HS-5 (cell line): ENCODE measurements around the gene POP4.
"Not testable (repeated sequence)": the region's sequence is repeated elsewhere in the genome, so short reads cannot be mapped to it uniquely, and the experiment has no call there.

ENCODE experiments used
- DNase-seq: peaks from one replicate; pipeline ENCODE4 v3.0.0-alpha.2; 2012; ENCODE audit warnings: low read depth

Gene POP4

DNA sequence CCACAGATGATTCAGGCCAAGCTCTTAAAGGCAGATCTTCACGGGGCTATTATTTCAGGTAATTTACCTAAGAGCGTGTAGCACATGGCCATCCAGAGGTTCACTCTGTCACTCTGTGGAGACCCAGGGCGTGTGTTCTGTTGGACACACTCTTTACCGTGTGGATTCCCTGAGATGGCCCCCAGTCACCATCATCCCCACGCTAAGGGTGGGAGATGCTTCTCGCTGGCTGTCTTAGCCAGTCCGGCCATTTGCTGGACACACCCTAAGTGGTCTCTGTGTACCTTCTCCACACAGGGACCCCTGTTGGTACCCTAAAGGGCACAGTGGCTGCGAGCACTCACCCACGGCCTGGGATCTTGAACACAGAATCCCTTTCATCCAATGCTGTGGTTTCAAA is 6.0 kb downstream of the POP4 start:
- no peak for DNase-seq

DNA sequence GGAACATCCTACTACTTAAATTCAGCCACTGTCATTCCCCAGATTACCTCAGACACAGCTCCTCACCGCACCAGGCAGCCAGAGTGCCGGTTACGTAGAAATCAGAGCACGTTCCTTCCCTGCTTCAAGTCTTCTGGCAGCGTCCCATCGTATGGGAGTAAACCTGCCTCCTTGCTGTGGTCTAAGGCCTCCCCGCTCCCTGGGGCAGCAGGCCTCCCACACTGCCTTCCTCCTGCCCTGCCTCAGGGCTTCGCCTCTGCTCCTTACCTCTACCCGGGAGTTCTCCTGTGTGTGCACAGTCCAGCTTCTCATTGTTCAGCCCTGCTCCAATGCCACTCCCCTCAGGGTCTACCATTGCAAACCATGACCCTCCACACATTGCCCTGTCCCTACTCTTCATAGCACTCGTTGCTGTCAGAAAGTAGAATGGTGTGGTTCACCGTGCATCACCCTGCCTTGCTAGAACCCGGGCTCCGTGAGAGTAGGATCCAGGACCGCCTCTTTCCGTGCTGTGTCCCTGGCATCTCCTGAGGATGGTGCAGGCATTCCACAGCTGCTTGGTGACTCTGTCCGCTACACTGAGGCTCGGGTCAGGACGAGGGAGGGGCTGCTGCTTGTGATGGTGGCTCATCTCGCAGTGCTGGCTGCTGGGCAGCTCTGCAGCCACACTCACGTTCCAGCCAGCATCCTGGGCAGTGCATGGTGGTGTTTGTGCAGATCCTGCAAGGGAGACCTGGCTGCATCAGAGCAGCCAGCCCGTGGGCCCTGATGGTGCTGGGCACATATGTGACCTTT is 6.9 kb downstream of the POP4 start:
- DNase-seq: no peak

GRCh38 chr19:29614046-29614445 is 8.0 kb downstream of the POP4 start:
- DNase-seq: no peak

DNA sequence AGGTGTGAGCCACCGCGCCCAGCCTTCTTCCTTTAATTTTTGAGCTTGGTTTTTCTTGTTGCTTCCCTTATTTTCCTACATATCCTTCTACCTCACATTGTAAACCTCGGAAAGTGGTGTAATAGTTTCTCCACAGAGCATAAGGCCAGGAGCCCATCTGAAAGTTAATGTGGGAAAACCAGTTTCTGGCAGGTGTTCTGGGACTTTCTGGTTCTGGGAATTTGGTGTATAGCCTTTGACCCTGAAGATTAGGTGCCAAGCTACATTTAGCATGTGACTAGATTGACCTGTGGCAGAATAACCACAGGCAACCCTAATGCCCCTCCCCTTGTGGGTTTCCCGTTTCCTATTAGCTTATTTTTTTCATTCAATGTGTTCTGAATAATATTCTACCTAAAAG is 8.7 kb downstream of the POP4 start:
- no peak for DNase-seq

- no peak for DNase-seq
Measured at GRCh38 chr19:29615891-29616425, 9.9 kb downstream of the POP4 start.

GRCh38 chr19:29616541-29616940 is 10.5 kb downstream of the POP4 start:
- DNase-seq: no peak

- no peak for DNase-seq
Measured at GRCh38 chr19:29617366-29618266, 11.5 kb downstream of the POP4 start.

- DNase-seq: no peak
Measured at GRCh38 chr19:29618434-29618833, 12.4 kb downstream of the POP4 start.

DNA sequence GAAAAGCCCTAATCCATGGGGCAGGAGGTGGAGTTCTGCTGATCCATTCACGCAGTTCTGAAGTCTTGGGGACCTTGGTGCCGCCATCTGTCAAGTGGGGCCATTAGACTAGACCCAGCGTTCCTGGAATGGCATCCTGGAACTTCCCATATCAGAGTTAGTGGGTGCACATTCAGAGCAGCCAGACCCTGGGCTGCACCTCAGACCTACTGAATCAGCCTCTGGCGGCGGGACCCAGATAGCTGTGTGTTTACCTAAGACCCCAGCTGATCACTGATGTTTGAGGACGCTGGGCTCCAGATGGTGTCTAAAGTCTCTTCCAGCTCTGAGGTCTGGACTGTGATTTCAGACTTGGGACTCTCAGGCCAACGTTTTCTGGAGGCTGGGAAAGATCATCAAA is 12.8 kb downstream of the POP4 start:
- no peak for DNase-seq

DNA sequence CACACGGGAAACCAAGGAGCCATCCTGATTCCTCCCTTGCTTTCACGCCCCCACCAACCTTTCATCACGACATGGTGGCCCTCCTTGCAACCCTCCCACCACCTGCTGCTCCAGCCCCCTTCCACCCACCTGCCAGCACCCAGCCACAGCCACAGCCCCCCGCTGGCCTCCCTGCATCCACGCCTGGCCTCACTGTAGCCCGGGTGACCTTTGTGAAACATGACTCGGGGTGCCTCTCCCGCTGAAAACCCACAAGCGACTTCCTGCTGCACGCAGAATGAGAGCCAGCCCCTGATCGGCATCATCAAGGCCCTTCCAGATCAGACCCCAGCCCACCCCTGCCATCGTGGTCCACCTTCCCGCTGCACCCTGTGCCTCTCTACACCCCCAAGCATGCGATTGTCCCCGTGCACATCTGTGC is 14.9 kb downstream of the POP4 start:
- no peak for DNase-seq

DNA sequence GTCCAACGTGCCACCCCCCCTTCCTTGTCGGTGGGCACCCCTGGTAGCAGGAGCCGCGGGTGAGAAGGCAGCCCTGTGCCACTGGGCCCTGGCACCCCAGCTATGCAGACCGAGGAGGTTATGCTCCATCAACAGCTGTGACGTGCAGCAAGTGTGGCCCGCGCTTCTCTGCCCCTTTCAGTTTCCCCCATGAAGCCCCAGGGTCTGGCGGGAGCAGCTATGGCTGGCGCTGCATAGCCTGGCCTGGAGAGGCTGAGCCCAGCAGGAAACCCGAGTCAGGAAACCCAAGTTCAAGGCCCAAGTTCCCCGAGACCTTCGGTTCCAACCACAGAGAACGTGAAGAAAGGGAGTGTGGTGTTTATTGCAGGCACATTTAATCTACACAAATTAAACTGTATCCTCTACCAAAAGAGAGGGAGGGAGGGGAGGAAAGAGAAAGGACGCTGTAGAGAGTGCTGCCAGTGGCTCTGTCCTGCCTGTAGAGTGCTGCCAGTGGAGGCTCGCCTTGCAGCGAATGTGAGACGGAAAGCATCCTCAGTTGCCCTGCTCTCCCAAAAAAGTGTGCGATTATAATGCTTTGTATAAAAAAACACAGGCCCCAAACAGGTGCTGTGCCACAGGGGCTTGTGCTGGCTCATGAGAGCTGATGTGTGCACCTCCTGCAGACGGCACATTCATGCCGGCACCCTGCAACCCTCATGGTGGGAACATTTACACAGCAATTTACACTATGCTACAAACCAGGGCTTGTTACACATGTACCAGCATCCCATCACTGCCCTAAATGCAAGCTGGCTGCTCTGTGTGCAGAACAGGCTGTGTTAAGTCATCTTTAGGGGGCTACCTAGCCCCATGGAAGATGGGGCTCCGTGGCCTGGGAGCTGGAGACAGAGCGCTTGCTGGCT is 16.3 kb downstream of the POP4 start:
- DNase-seq: no peak

DNA sequence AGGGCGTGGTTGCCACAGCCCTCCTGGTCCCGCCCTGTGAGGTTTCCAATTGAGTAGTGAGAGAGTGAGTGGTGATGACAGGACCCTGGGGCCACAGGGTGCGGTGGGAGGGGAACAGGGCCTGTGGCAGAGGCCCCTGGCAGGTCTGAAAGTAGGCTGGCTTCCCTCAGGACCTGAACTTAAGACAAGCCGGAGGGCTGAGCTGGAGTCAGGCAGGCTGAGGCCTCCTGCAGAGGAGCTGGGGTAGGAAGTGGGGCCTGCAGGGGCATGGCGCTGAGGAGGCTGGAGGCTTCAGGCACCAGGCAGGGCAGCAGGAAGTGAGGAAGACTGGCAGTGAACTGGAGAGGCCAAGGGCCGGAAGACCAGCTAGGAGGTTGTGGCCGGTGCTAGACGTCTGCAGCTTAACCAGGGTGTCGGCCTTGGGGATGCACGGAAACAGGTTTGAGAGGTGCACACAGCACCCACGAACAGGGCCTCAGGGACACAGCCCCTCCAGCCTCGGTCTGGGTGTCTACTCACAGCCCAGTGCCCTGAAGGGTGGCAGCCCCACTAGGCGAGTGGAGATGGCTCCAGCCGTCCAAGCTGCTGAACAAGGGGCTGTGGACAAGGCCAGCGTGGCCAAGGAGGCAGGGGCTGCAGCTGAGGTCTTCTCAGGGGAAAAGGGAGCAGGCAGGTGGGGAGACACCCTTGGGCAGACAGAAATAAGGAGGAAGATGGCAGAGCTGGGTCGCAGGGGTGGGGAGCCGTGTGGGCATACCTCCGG is 17.8 kb downstream of the POP4 start:
- DNase-seq: no peak

DNA sequence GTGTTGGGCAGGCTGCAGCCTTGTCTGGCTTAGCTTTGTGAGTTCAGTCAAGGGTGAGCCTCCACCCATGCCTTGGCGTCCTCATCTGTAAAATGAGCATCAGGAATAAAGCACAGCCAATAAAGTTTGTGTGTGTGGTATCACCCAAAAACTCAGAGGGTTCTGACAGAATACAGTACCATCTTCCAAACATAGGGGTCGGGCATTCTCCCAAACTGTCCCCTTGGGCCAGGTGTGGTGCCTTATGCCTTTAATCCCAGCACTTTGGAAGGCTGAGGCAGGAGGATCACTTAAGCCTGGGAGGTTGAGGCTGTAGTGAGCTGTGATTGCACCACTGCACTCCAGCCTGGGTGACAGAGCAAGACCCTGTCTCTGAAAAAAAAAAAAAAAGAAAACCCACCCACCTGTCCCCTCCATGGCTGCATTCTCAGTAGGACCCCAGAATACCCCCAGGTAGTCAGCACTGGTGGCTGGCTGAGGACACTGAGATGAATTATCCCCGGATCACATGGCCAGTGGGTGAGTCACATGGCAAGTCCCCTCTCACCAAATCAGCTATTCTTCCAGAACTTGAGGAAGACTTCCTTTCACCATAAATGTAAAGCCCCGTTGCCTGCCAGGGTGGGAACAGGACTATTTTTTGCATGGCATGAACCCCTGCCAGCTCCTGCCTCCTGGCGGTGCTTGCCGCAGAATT is 18.6 kb downstream of the POP4 start:
- DNase-seq: no peak

GRCh38 chr19:29625186-29625651 is 19.1 kb downstream of the POP4 start:
- no peak for DNase-seq

- no peak for DNase-seq
Measured at GRCh38 chr19:29626386-29626785, 20.3 kb downstream of the POP4 start.

DNA sequence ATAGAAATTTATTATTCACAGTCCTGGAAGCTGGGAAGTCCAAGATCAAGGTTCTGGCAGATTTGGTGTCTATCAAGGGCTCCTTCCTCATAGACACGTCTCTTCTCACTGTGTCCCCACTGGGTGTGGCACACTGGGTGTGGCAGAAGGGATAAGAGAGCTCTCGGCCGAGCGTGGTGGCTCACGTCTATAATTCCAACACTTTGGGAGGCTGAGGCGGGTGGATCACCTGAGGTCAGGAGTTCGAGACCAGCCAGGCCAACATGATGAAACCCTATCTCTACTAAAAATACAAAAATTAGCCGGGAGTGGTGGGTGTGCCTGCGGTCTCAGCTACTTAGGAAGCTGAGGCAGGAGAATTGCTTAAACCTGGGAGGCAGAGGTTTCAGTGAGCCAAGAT is 20.7 kb downstream of the POP4 start:
- DNase-seq: not testable (repeated sequence)

GRCh38 chr19:29628661-29629385 is 22.7 kb downstream of the POP4 start:
- no peak for DNase-seq

- DNase-seq: no peak
Measured at GRCh38 chr19:29629836-29630534, 23.9 kb downstream of the POP4 start.

DNA sequence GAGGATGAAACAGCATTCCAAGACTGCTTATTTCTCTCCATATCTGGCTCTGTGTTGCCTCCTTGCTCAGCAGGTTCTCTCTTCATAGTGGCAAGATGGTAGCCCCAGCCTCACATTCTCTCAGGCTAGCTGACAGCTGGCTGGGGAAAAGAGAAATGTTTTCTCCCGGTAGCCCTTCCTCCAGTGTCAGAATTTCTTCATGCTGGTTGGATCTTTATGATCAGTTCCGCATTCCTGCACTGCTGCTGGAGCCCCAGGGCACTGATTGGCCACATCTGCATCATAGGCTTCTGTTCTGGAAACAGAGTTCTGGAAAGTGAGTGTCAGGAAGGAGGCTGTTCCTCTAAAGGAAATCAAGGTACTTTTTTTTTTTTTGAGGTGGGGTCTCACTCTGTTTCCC is 24.6 kb downstream of the POP4 start:
- no peak for DNase-seq
